CD14-positive monocyte (primary cell): Measurements from ENCODE around the gene AVL9. TPM values are rescaled to one million over a fixed set of nuclear protein-coding genes. Genes with fewer than 3 reads are reported as not detected.
A peak's percentile ranks its signal among the peaks of the same experiment; 100 is the strongest.

Source experiments
- DNase-seq, 3 donors: peaks; one replicate each; pipeline ENCODE4 v3.0.0-alpha.2; 2011 to 2022
- H2AFZ ChIP-seq: 2 replicates; pipeline ENCODE4 v1.6.0; 2012; ENCODE audit warnings: mild to moderate bottlenecking, low read depth, low read length, inconsistent platforms; ENCODE audit not compliant: insufficient read depth, poor library complexity, severe bottlenecking
- H3K27ac ChIP-seq, 2 donors: 1 replicate in 1 of 2; 2 replicates in 1 of 2; pipeline ENCODE4 v1.5.1; 2012 to 2013; ENCODE audit warnings: low read length in 2 of 2, control low read depth in 1 of 2, inconsistent platforms in 1 of 2, low read depth in 1 of 2, mild to moderate bottlenecking in 1 of 2
- H3K27me3 ChIP-seq, 2 donors: one replicate each; pipeline versions ENCODE4 v1.6.0 to v1.6.1; 2011 to 2013; ENCODE audit warnings: low read length in 2 of 2; ENCODE audit not compliant: control insufficient read depth in 2 of 2, insufficient read depth in 2 of 2
- H3K36me3 ChIP-seq, 2 donors: replicated peaks in 1 of 2; 1 replicate in 1 of 2; 2 replicates in 1 of 2; pipeline versions ENCODE4 v1.5.1 to v1.6.1; 2012 to 2013; ENCODE audit warnings: low read length in 2 of 2, control low read depth in 1 of 2, inconsistent platforms in 1 of 2, mild to moderate bottlenecking in 1 of 2; ENCODE audit not compliant: insufficient read depth in 2 of 2, control insufficient read depth in 1 of 2
- H3K4me1 ChIP-seq, 2 donors: 1 replicate in 1 of 2; 2 replicates in 1 of 2; pipeline versions ENCODE4 v1.5.1 to v1.6.1; 2012 to 2013; ENCODE audit warnings: low read length in 2 of 2, control low read depth in 1 of 2, inconsistent platforms in 1 of 2, mild to moderate bottlenecking in 1 of 2, moderate library complexity in 1 of 2; ENCODE audit not compliant: insufficient read depth in 2 of 2, control insufficient read depth in 1 of 2
- H3K4me2 ChIP-seq: replicated peaks from 2 replicates; pipeline ENCODE3; 2012; ENCODE audit warnings: low read length, moderate library complexity, mild to moderate bottlenecking; ENCODE audit not compliant: poor library complexity, severe bottlenecking; ENCODE audit errors: extremely low read depth
- H3K4me3 ChIP-seq, 3 experiments: fragments of 200-600 bp in 1 of 3; sonication (generic) in 1 of 3; replicated peaks in 1 of 3; 1 replicate in 2 of 3; 2 replicates in 1 of 3; pipeline ENCODE4 v1.5.1; 2011 to 2013; ENCODE audit warnings: low read length in 3 of 3, mild to moderate bottlenecking in 3 of 3, control low read depth in 2 of 3, low read depth in 2 of 3, inconsistent platforms in 1 of 3, moderate library complexity in 1 of 3
- H3K79me2 ChIP-seq: 2 replicates; pipeline ENCODE4 v1.6.0; 2012; ENCODE audit warnings: mild to moderate bottlenecking, control low read depth, inconsistent platforms, low read length, moderate library complexity; ENCODE audit not compliant: insufficient read depth
- H3K9ac ChIP-seq: 2 replicates; pipeline ENCODE4 v1.6.0; 2017; ENCODE audit warnings: low read length, mild to moderate bottlenecking; ENCODE audit not compliant: insufficient read depth, poor library complexity, severe bottlenecking
- H3K9me3 ChIP-seq, 2 donors: replicated peaks in 1 of 2; 1 replicate in 1 of 2; 2 replicates in 1 of 2; pipeline versions ENCODE4 v1.5.1 to v1.6.1; 2012 to 2013; ENCODE audit warnings: low read length in 2 of 2, control low read depth in 1 of 2; ENCODE audit not compliant: control insufficient read depth in 1 of 2, insufficient read depth in 1 of 2
- H4K20me1 ChIP-seq: 2 replicates; pipeline ENCODE4 v1.6.0; 2012; ENCODE audit warnings: mild to moderate bottlenecking, low read length, control low read depth, moderate library complexity; ENCODE audit not compliant: insufficient read depth
- H3K27ac Mint-ChIP-seq, 7 donors: one replicate each; pipeline ENCODE4 v1.8.0; 2020; ENCODE audit warnings: mild to moderate bottlenecking in 7 of 7, mixed read lengths in 7 of 7, moderate library complexity in 6 of 7, inconsistent platforms in 2 of 7
- H3K27me3 Mint-ChIP-seq, 3 donors: one replicate each; pipeline ENCODE4 v1.8.0; 2021 to 2022; ENCODE audit warnings: low read depth in 3 of 3, mild to moderate bottlenecking in 3 of 3, mixed read lengths in 3 of 3, moderate library complexity in 3 of 3, inconsistent platforms in 1 of 3
- H3K36me3 Mint-ChIP-seq, 2 donors: one replicate each; pipeline ENCODE4 v1.8.0; 2020; ENCODE audit warnings: mixed read lengths in 2 of 2, inconsistent platforms in 1 of 2, mild to moderate bottlenecking in 1 of 2
- H3K4me1 Mint-ChIP-seq: one replicate; pipeline ENCODE4 v1.8.0; 2020; ENCODE audit warnings: mild to moderate bottlenecking, mixed read lengths
- H3K4me3 Mint-ChIP-seq, 2 donors: one replicate each; pipeline ENCODE4 v1.8.0; 2020; ENCODE audit warnings: mild to moderate bottlenecking in 2 of 2, mixed read lengths in 2 of 2, moderate library complexity in 1 of 2
- H3K9me3 Mint-ChIP-seq, 7 donors: one replicate each; pipeline ENCODE4 v1.8.0; 2020 to 2022; ENCODE audit warnings: mixed read lengths in 7 of 7, mild to moderate bottlenecking in 6 of 7, moderate library complexity in 6 of 7, inconsistent platforms in 2 of 7
- WGBS: methylation state at CpG from one replicate; pipeline ENCODE4 v1.1.5; 2013; ENCODE audit warnings: missing lambda C conversion rate; ENCODE audit not compliant: insufficient coverage; 5-methylcytosine and 5-hydroxymethylcytosine counted together
- intact Hi-C, 2 donors: fragments of 100-400 bp; cut with micrococcal nuclease; formaldehyde crosslinking; loops; one replicate each; pipeline versions ENCODE4 v1.15.0 to v1.15.1; 2023
- polyA plus RNA-seq, 3 donors: library from polyadenylated mRNA; depleted of rRNA in 1 of 3; unstranded in 2 of 3; stranded (reverse) in 1 of 3; fragments of 300-500 nt in 2 of 3; fragments of >200 nt in 1 of 3; fragmentation: Illumina TruSeq in 2 of 3; gene quantifications; 1 replicate in 2 of 3; 2 replicates in 1 of 3; pipeline ENCODE4 v1.2.3, GENCODE V29; 2012 to 2021
- TF ChIP-seq, protein P1 (sequence below): fragments of 200-600 bp; IDR thresholded peaks from one replicate; pipeline ENCODE4 v1.8.0; 2022; ENCODE audit warnings: antibody characterized with exemption, mild to moderate bottlenecking

AVL9 gene
- polyA plus RNA-seq, 3 donors = 16.3 to 17.1 (median 16.8) TPM

- Histone ChIP-seq H3K9me3 (peaks cover 22 to 28% of the 10 kb centered on the region in 2 donors), H3K79me2 (peaks cover 100% of the 10 kb centered on the region), H3K4me3 (no peak overlapping the region), H3K27me3 (no peaks in the 10 kb centered on the region), H2AFZ (no peak overlapping the region), H3K27ac (no peak overlapping the region), H4K20me1 (peaks cover 80% of the 10 kb centered on the region), H3K4me2 (no peak overlapping the region), H3K36me3 (peaks cover 0 to 71% of the 10 kb centered on the region in 2 donors), H3K4me1 (no peaks in the 10 kb centered on the region), H3K9ac (no peak overlapping the region)
- peaks cover 0 to 2% (median 0%) of the 10 kb centered on the region in 3 donors for H3K27me3 Mint-ChIP-seq
- H3K4me1 Mint-ChIP-seq = peaks cover 7% of the 10 kb centered on the region
- no peak overlapping the region for H3K4me3 Mint-ChIP-seq
- no CpG with 5 or more reads among the region's 1 CpG for WGBS
- peaks cover 49 to 83% of the 10 kb centered on the region in 2 donors for H3K36me3 Mint-ChIP-seq
- TF ChIP-seq, protein P1, sequence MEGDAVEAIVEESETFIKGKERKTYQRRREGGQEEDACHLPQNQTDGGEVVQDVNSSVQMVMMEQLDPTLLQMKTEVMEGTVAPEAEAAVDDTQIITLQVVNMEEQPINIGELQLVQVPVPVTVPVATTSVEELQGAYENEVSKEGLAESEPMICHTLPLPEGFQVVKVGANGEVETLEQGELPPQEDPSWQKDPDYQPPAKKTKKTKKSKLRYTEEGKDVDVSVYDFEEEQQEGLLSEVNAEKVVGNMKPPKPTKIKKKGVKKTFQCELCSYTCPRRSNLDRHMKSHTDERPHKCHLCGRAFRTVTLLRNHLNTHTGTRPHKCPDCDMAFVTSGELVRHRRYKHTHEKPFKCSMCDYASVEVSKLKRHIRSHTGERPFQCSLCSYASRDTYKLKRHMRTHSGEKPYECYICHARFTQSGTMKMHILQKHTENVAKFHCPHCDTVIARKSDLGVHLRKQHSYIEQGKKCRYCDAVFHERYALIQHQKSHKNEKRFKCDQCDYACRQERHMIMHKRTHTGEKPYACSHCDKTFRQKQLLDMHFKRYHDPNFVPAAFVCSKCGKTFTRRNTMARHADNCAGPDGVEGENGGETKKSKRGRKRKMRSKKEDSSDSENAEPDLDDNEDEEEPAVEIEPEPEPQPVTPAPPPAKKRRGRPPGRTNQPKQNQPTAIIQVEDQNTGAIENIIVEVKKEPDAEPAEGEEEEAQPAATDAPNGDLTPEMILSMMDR = no peak
- peaks cover 15 to 45% (median 39%) of the 10 kb centered on the region in 7 donors for H3K9me3 Mint-ChIP-seq
- peak overlapping the region in 1 of 7 donors; percentile 13 for H3K27ac Mint-ChIP-seq
- no peak for DNase-seq
- intact Hi-C loops = no loop called here
Measured at GRCh38 chr7:32513210-32513609, 17.9 kb downstream of the AVL9 start.

GRCh38 chr7:32515890-32516550 lies 20.7 kb downstream of the AVL9 start:
- H3K4me2 ChIP-seq = no peak overlapping the region
- H3K4me1 ChIP-seq = no peaks in the 10 kb centered on the region
- no peak overlapping the region for H3K4me3 ChIP-seq
- 100% methylated on average over 1 of the region's 3 CpGs for WGBS
- peaks cover 99% of the 10 kb centered on the region for H3K79me2 ChIP-seq
- TF ChIP-seq, protein P1 = no peak
- H3K27me3 ChIP-seq = no peaks in the 10 kb centered on the region
- no peak for DNase-seq
- no peak overlapping the region for H2AFZ ChIP-seq
- H3K36me3 ChIP-seq = peaks cover 0 to 67% of the 10 kb centered on the region in 2 donors
- H3K9me3 ChIP-seq = peaks cover 32 to 52% of the 10 kb centered on the region in 2 donors
- no peak overlapping the region for H3K27ac ChIP-seq
- Mint-ChIP-seq H3K27ac (peak overlapping the region in 2 of 7 donors; percentile 9 to 63), H3K36me3 (peaks cover 54 to 75% of the 10 kb centered on the region in 2 donors), H3K27me3 (peaks cover 0 to 4% (median 0%) of the 10 kb centered on the region in 3 donors), H3K9me3 (peaks cover 32 to 58% (median 47%) of the 10 kb centered on the region in 7 donors), H3K4me1 (peaks cover 7% of the 10 kb centered on the region), H3K4me3 (no peak overlapping the region)
- peaks cover 71% of the 10 kb centered on the region for H4K20me1 ChIP-seq
- H3K9ac ChIP-seq = no peak overlapping the region
- intact Hi-C loops = no loop called here
